OCI-LY3 (cell line): ENCODE results near the gene CD33.
"Not testable (repeated sequence)": the region's sequence is repeated elsewhere in the genome, so short reads cannot be mapped to it uniquely, and the experiment has no call there.

ENCODE experiments used
- H2AFZ ChIP-seq: fragments of 200-600, 300-600 bp; shearing (Covaris generic); 2 replicates; pipeline ENCODE4 v1.6.0; 2014; ENCODE audit warnings: antibody characterized with exemption, low read depth, low read length
- H3K27ac ChIP-seq: fragments of 200-600, 300-600 bp; sonication (generic); 2 replicates; pipeline ENCODE4 v1.5.1; 2014; ENCODE audit warnings: mild to moderate bottlenecking, low read length, moderate library complexity, mixed read lengths
- H3K27me3 ChIP-seq: fragments of 200-600, 300-600 bp; sonication (generic); 2 replicates; pipeline ENCODE4 v1.6.1; 2014; ENCODE audit warnings: low read depth, low read length, mixed read lengths
- H3K36me3 ChIP-seq: fragments of 200-600, 300-600 bp; sonication (generic); replicated peaks from 2 replicates; pipeline ENCODE3; 2014; ENCODE audit warnings: low read depth, low read length, mixed read lengths
- H3K4me1 ChIP-seq: fragments of 300-600, 200-600 bp; sonication (generic); 2 replicates; pipeline ENCODE4 v1.6.1; 2014; ENCODE audit warnings: low read length, mixed read lengths
- H3K4me2 ChIP-seq: fragments of 200-600, 300-600 bp; sonication (generic); 2 replicates; pipeline ENCODE4 v1.6.1; 2014; ENCODE audit warnings: low read length, mixed read lengths
- H3K4me3 ChIP-seq: fragments of 300-600, 200-600 bp; sonication (generic); 2 replicates; pipeline ENCODE4 v1.5.1; 2014; ENCODE audit warnings: antibody characterized with exemption, mild to moderate bottlenecking, low read length, moderate library complexity
- H3K79me2 ChIP-seq: fragments of 300-600, 200-600 bp; shearing (Covaris generic); 2 replicates; pipeline ENCODE4 v1.6.1; 2014; ENCODE audit warnings: mild to moderate bottlenecking, low read length, mixed read lengths
- H3K9ac ChIP-seq: fragments of 300-600, 200-600 bp; shearing (Covaris generic); 2 replicates; pipeline ENCODE4 v1.6.0; 2014; ENCODE audit warnings: mild to moderate bottlenecking, low read length, moderate library complexity
- H3K9me3 ChIP-seq: fragments of 200-600, 300-600 bp; shearing (Covaris generic); 2 replicates; pipeline ENCODE4 v1.6.1; 2014; ENCODE audit warnings: low read length, mixed read lengths; ENCODE audit not compliant: insufficient read depth
- H4K20me1 ChIP-seq: fragments of 200-600, 300-600 bp; sonication (generic); 2 replicates; pipeline ENCODE4 v1.6.1; 2016; ENCODE audit warnings: low read length, mixed read lengths; ENCODE audit not compliant: insufficient read depth
- EZH2phosphoT487 ChIP-seq: fragments of 200-600 bp; shearing (Covaris generic); IDR thresholded peaks from 2 replicates; pipeline ENCODE4 v1.6.1; 2018; ENCODE audit warnings: antibody characterized with exemption, mixed run types, low read depth
- TF ChIP-seq, protein P1 (sequence below): fragments of 200-600, 300-600 bp; sonication (generic); IDR thresholded peaks from 2 replicates; pipeline ENCODE4 v1.5.1; 2014; ENCODE audit warnings: antibody characterized with exemption, low read length, low read depth

Gene CD33

DNA sequence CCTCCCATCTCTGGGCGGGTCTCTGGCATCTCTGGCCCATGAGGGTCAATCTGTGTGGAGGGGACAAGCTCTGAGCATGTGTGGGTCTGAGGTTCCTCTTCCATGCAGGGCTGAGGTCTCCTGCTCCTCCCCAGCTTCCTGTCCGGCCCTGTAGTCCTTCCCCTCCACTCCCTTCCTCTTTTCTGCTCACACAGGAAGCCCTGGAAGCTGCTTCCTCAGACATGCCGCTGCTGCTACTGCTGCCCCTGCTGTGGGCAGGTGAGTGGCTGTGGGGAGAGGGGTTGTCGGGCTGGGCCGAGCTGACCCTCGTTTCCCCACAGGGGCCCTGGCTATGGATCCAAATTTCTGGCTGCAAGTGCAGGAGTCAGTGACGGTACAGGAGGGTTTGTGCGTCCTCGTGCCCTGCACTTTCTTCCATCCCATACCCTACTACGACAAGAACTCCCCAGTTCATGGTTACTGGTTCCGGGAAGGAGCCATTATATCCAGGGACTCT, at the start of gene CD33:
TSS of gene CD33 (plus strand) at position 183 of the 496 bp plus-strand sequence. CDS start at position 222, 39 bp downstream.
- not testable (repeated sequence) for H2AFZ ChIP-seq, H3K4me2 ChIP-seq, H3K9ac ChIP-seq, H3K4me1 ChIP-seq, H3K4me3 ChIP-seq, H3K79me2 ChIP-seq, H3K9me3 ChIP-seq, H4K20me1 ChIP-seq, H3K36me3 ChIP-seq, H3K27ac ChIP-seq
- H3K27me3 ChIP-seq, result peaks cover 44% of the 10 kb centered on the region; the same call in 1 of the 2 replicates

DNA sequence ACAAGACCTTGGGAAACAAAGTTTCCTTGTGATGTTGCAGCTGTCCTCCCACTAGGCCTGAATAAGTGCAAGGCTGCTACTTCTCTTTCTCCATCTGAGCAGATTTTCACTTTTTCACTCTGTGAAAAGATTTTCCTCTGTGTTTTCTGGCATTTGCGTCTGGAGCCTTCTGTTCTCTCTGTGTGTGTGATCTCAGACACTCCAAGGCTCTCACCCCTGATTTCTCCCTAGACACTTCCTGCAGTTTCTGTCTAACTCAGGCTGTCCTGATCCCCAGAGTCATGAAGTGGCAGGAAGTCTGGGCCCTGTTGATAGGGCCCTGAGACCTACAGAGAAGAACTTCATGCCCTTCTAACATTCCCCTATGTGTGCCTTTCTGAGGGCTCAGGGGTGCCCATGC, 45.6 kb upstream of the CD33 start:
- H3K36me3 ChIP-seq, result no peaks in the 10 kb centered on the region
- no peak for TF ChIP-seq EZH2phosphoT487
- TF ChIP-seq, protein P1, sequence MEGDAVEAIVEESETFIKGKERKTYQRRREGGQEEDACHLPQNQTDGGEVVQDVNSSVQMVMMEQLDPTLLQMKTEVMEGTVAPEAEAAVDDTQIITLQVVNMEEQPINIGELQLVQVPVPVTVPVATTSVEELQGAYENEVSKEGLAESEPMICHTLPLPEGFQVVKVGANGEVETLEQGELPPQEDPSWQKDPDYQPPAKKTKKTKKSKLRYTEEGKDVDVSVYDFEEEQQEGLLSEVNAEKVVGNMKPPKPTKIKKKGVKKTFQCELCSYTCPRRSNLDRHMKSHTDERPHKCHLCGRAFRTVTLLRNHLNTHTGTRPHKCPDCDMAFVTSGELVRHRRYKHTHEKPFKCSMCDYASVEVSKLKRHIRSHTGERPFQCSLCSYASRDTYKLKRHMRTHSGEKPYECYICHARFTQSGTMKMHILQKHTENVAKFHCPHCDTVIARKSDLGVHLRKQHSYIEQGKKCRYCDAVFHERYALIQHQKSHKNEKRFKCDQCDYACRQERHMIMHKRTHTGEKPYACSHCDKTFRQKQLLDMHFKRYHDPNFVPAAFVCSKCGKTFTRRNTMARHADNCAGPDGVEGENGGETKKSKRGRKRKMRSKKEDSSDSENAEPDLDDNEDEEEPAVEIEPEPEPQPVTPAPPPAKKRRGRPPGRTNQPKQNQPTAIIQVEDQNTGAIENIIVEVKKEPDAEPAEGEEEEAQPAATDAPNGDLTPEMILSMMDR, result no peak
- no peak overlapping the region for H3K9ac ChIP-seq

DNA sequence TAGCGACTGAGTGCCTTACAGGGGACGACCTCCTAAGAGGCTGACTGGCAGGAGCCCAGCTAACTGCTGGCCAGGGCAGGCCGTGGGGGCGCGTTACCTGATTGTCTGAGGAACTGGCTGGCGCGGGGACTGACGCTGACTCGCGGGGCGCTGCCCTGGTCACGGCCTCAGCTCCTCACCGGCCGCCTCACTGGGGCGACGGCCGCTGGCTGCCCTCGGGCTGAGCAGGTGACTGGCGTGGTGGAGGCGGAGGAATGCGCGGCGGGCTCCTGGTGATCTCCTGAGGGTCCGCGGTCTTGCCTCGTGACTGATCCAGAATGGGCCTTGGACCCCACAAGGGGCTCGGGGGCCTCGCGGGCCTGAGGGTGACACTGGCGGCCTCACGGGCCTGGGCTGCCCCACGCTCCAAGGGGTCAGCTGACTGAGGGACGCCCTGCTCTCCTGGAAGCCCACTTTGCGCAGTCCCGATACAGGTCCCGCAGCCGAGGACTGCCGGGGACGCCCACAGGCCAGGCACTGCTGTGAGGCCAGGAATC, 43.4 kb upstream of the CD33 start:
- TF ChIP-seq EZH2phosphoT487, result no peak
- TF ChIP-seq, protein P1, result no peak
- H3K4me3 ChIP-seq, result no peak overlapping the region
- H3K4me2 ChIP-seq, result no peak overlapping the region
- no peaks in the 10 kb centered on the region for H3K36me3 ChIP-seq
- H3K27ac ChIP-seq, result no peak overlapping the region
- no peaks in the 10 kb centered on the region for H4K20me1 ChIP-seq
- no peaks in the 10 kb centered on the region for H3K4me1 ChIP-seq
- H3K9ac ChIP-seq, result no peak overlapping the region
- no peak overlapping the region for H2AFZ ChIP-seq
- no peaks in the 10 kb centered on the region for H3K79me2 ChIP-seq
- H3K27me3 ChIP-seq, result peaks cover 26% of the 10 kb centered on the region
- H3K9me3 ChIP-seq, result no peaks in the 10 kb centered on the region

More for the DNA sequence above, 45.6 kb upstream of the CD33 start:
- Histone ChIP-seq H3K27ac (no peak overlapping the region), H3K9me3 (no peaks in the 10 kb centered on the region), H3K4me1 (no peaks in the 10 kb centered on the region), H3K79me2 (no peaks in the 10 kb centered on the region), H3K4me2 (no peak overlapping the region), H3K4me3 (no peak overlapping the region), H4K20me1 (no peaks in the 10 kb centered on the region), H2AFZ (no peak overlapping the region), H3K27me3 (peaks cover 42% of the 10 kb centered on the region)

DNA sequence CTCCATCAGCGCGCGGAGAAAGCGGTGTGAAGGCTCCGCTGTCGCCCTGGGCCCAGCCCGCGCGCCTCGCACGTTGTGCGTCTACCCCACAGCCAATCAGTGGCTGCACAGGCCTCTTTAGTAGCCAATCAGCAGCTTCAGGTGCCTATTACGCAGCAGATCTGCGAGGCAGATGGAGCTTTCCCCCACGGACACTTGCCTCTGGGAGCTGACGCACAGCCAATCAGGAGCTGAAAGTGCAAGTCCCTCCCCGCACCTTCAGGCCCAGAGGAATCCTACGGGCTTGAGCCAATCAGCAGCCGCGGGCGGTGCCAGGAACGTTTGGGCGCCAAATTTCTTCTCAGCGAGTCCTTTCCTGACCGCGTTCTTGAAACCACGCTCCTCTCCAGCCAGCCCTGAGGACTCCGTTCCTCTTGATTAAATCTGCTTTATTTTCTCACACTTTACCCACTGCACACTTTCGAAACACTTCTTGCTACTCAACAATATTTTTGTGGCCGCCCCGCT, 42.9 kb upstream of the CD33 start:
- Histone ChIP-seq H4K20me1 (no peaks in the 10 kb centered on the region), H3K27ac (no peak overlapping the region), H2AFZ (no peak overlapping the region), H3K79me2 (no peaks in the 10 kb centered on the region), H3K4me2 (no peak overlapping the region), H3K4me1 (no peaks in the 10 kb centered on the region), H3K9me3 (no peaks in the 10 kb centered on the region), H3K4me3 (no peak overlapping the region), H3K36me3 (no peaks in the 10 kb centered on the region), H3K9ac (no peak overlapping the region), H3K27me3 (peaks cover 21% of the 10 kb centered on the region)
- TF ChIP-seq, protein P1, result no peak
- no peak for TF ChIP-seq EZH2phosphoT487
